HG03521 (cell line): ENCODE measurements around the gene OR10G8.
"Not testable (repeated sequence)": the region's sequence is repeated elsewhere in the genome, so short reads cannot be mapped to it uniquely, and the experiment has no call there.

Experiments
- ATAC-seq: cut with Tn5 transposase; IDR thresholded peaks from one replicate; pipeline ENCODE4 v1.9.1; 2021; ENCODE audit warnings: mild to moderate bottlenecking, moderate library complexity; ENCODE audit not compliant: unreplicated experiment

The OR10G8 gene

GRCh38 chr11:124026498-124026897 lies at the start of gene OR10G8:
Gene OR10G8, plus strand, starts transcription at chr11:124026798. Its CDS starts 2,825 bp downstream, at chr11:124029623.
- no peak for ATAC-seq

GRCh38 chr11:123977731-123978347 lies 48.8 kb upstream of the OR10G8 start, which contains the start of gene OR10S1:
Gene OR10S1, minus strand, starts transcription at chr11:123977781. Its CDS starts 117 bp downstream, at chr11:123977664.
- ATAC-seq: no peak

GRCh38 chr11:123979311-123979710 lies 47.3 kb upstream of the OR10G8 start:
- ATAC-seq: no peak

- no peak for ATAC-seq
Measured at GRCh38 chr11:123995119-123995518, 31.5 kb upstream of the OR10G8 start, which contains the start of gene OR10G6. Gene OR10G6, minus strand, starts transcription at chr11:123995161. Its CDS starts 0 bp downstream, at chr11:123995161.

GRCh38 chr11:124012697-124013096 lies 13.9 kb upstream of the OR10G8 start, which contains the start of gene OR10G4:
Gene OR10G4, plus strand, starts transcription at chr11:124012997. Its CDS starts 2,578 bp downstream, at chr11:124015575.
- no peak for ATAC-seq

GRCh38 chr11:124015837-124016236 lies 10.8 kb upstream of the OR10G8 start:
- not testable (repeated sequence) for ATAC-seq

- ATAC-seq: no peak
Measured at GRCh38 chr11:124036666-124037065, 10.1 kb downstream of the OR10G8 start.

- no peak for ATAC-seq
Measured at GRCh38 chr11:124039557-124039956, 13.0 kb downstream of the OR10G8 start.

GRCh38 chr11:124041254-124041653 lies 14.7 kb downstream of the OR10G8 start, which contains the start of gene OR10G7:
Gene OR10G7, minus strand, starts transcription at chr11:124041325. Its CDS starts 2,324 bp downstream, at chr11:124039001.
- ATAC-seq: no peak

- no peak for ATAC-seq
Measured at GRCh38 chr11:124043420-124043819, 16.8 kb downstream of the OR10G8 start.

- no peak for ATAC-seq
Measured at GRCh38 chr11:124050748-124051147, 24.1 kb downstream of the OR10G8 start.

- ATAC-seq: no peak
Measured at GRCh38 chr11:124052966-124053365, 26.4 kb downstream of the OR10G8 start.

- no peak for ATAC-seq
Measured at GRCh38 chr11:124068601-124069110, 42.1 kb downstream of the OR10G8 start.

GRCh38 chr11:124069429-124070401 lies 43.1 kb downstream of the OR10G8 start:
- ATAC-seq: peak; percentile 79

- peak; percentile 75 for ATAC-seq
Measured at GRCh38 chr11:124070915-124071622, 44.5 kb downstream of the OR10G8 start.

GRCh38 chr11:124071623-124071948 lies 45.0 kb downstream of the OR10G8 start:
- ATAC-seq: no peak

GRCh38 chr11:124072147-124072546 lies 45.5 kb downstream of the OR10G8 start:
- no peak for ATAC-seq

- ATAC-seq: no peak
Measured at GRCh38 chr11:124074554-124074953, 48.0 kb downstream of the OR10G8 start.

GRCh38 chr11:124075492-124075840 lies 48.9 kb downstream of the OR10G8 start:
- no peak for ATAC-seq

GRCh38 chr11:124075841-124076651 lies 49.4 kb downstream of the OR10G8 start:
- ATAC-seq: peak; percentile 71
